Mammary microvascular endothelial cell (primary cell): ENCODE data around the gene CPZ. TPM values are rescaled to one million over a fixed set of nuclear protein-coding genes. Genes with fewer than 3 reads are reported as not detected.

ENCODE experiments used
- total RNA-seq: library from RNA; depleted of rRNA; stranded (reverse); fragments of >200 nt; gene quantifications from 2 replicates; pipeline ENCODE4 v1.2.3, GENCODE V29; 2015

The CPZ gene
- total RNA-seq: not detected in 2 replicates

DNA sequence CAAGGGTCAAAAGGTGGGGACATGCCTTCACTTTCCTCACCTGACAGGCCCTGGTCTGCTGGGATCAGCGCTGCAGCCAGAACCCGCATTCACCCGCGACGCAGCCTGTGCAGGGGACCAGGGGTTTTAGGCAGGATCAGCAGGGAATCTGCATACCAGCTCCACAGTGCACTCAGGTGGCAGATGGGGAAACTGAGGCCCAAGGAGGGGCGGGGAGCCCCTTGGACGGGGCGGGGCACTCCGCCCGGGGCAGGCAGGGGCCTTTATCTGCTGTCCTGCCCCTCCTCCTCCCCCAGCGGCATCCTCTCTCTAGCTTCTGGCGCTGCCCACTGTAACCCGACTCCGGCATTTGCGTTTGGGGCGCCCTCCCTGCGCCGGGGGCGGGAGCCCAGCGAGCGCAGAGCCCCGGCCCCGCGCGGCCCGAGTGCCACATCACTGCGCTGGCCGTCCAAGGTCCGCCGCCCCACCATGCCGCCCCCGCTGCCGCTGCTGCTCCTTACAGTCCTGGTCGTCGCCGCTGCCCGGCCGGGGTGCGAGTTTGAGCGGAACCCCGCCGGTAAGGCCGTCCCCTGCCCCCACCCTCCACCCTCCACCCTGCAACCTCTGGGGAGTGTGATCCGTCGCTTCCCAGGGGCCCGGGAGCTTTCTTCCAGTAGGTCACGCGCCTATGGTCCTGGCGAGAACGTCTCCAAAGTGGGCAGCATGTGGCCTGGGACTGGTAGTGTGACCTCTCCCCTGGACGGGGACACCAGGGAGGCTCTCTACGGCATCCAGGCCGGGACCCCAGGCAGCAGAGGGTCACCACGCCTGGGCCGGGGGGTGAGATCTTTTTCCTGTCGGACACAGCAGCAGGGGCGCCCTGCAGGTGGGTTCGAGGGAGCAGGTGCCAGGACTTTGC is at the start of gene CPZ:
CPZ (plus strand) TSS at position 400 of the 898 bp plus-strand sequence; CDS start at position 469, 69 bp downstream.

DNA sequence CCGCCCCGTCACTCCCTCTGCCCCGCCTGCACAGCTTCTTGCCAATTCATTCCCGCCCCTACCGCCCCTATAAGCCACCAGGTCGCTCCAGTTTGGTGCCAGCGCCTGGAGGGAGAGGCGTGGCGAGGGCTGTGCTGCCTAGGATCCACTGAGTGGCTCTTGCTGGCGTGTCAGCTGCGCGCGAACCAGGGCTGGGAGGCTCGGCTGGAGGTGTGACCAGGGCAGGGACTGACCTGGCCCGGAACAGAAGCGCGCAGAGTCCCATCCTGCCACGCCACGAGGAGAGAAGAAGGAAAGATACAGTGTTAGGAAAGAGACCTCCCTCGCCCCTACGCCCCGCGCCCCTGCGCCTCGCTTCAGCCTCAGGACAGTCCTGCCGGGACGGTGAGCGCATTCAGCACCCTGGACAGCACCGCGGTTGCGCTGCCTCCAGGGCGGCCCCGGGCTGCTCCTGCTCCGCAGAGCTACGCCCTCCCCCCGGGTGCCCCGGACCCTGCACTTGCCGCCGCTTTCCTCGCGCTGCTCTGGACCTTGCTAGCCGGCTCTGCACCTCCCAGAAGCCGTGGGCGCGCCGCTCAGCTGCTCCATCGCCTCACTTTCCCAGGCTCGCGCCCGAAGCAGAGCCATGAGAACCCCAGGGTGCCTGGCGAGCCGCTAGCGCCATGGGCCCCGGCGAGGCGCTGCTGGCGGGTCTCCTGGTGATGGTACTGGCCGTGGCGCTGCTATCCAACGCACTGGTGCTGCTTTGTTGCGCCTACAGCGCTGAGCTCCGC is 12.1 kb upstream of the CPZ start, which contains the start of gene GPR78:
GPR78 (plus strand) TSS at position 72 of the 773 bp plus-strand sequence; CDS start at position 663, 591 bp downstream.

Other genes starting within 250 kb of the CPZ start
- gene ACOX3, start 152.0 kb upstream of the CPZ start, total RNA-seq: 23.1 and 25.0 TPM in 2 replicates
- gene TRMT44, start 152.0 kb upstream of the CPZ start, total RNA-seq: 9.0 and 17.9 TPM in 2 replicates
- not detected in 2 replicates for gene GPR78, start 12.4 kb upstream of the CPZ start, total RNA-seq